Effector memory CD4-positive, alpha-beta T cell (primary cell): ENCODE results near the gene CSTPP1.

ENCODE experiments used
- DNase-seq, 3 donors: peaks; one replicate each; pipeline ENCODE4 v3.0.0-alpha.2; 2020
- H3K27ac ChIP-seq: 2 replicates; pipeline ENCODE4 v1.7.0; 2013; ENCODE audit warnings: mild to moderate bottlenecking, low read length, moderate library complexity; ENCODE audit not compliant: insufficient read depth, poor library complexity, severe bottlenecking
- H3K27me3 ChIP-seq: replicated peaks from 2 replicates; pipeline ENCODE4 v1.7.0; 2013; ENCODE audit warnings: mild to moderate bottlenecking, low read length; ENCODE audit not compliant: insufficient read depth, control insufficient read depth, poor library complexity, severe bottlenecking
- H3K36me3 ChIP-seq: 2 replicates; pipeline ENCODE4 v1.7.0; 2013; ENCODE audit warnings: mild to moderate bottlenecking, low read length, moderate library complexity; ENCODE audit not compliant: control insufficient read depth, insufficient read depth
- H3K4me1 ChIP-seq: 2 replicates; pipeline ENCODE4 v1.7.0; 2013; ENCODE audit warnings: low read length, mild to moderate bottlenecking; ENCODE audit not compliant: control insufficient read depth, insufficient read depth, poor library complexity, severe bottlenecking
- H3K4me3 ChIP-seq: 2 replicates; pipeline ENCODE4 v1.7.0; 2013; ENCODE audit warnings: low read length, low read depth, mild to moderate bottlenecking; ENCODE audit not compliant: insufficient read depth, poor library complexity, severe bottlenecking
- H3K9me3 ChIP-seq: 2 replicates; pipeline ENCODE4 v1.7.0; 2013; ENCODE audit warnings: mild to moderate bottlenecking, low read length, moderate library complexity; ENCODE audit not compliant: control insufficient read depth

The CSTPP1 gene

DNA sequence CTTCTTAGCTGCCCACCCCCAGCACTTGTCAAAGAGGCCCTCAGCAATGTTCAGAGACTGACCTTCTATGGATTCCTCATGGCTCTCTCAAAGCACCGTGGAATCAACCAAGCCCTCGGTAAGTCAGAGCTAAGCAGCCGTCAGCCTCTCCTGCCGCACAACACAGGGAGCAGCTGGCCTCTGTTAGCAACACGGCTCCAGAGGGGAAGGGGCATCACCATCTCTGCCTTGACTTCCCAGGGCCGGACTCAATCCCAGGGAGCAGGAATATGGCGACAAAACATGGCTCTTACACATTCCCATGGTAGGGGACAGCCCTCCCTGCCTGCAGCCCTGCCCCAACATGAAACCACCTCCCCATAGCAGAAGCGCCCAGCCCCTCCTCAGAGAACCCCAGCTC is 221.2 kb downstream of the CSTPP1 start:
- no peak for DNase-seq
- Histone ChIP-seq H3K4me3 (no peak overlapping the region), H3K36me3 (no peaks in the 10 kb centered on the region), H3K4me1 (peaks cover 14% of the 10 kb centered on the region), H3K27me3 (no peaks in the 10 kb centered on the region), H3K9me3 (no peaks in the 10 kb centered on the region), H3K27ac (no peak overlapping the region)

GRCh38 chr11:47158242-47158641 is 221.7 kb downstream of the CSTPP1 start:
- H3K36me3 ChIP-seq, result no peaks in the 10 kb centered on the region
- no peaks in the 10 kb centered on the region for H3K9me3 ChIP-seq
- peaks cover 12% of the 10 kb centered on the region for H3K4me1 ChIP-seq
- H3K27ac ChIP-seq, result no peak overlapping the region
- no peaks in the 10 kb centered on the region for H3K27me3 ChIP-seq
- no peak for DNase-seq
- H3K4me3 ChIP-seq, result no peak overlapping the region

DNA sequence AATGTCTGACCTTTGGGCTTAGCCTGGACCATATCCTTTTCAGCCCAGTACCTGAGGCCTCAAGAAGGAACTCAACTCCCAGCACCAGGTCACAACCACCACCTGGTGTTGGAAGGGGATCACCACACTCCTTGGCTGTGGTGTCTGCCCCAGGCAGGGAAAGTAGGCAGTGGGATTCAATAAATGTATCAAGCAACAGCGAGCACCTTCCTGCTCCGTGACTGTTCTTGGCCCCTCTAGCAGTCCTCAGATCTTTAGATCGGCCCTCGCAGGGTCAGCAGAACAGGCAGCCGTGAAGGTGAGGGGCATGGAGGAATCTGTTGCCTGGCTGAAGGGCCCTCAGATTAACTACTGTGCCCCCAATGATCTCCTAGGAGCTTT is 224.2 kb downstream of the CSTPP1 start:
- no peak overlapping the region for H3K4me3 ChIP-seq
- H3K27ac ChIP-seq, result no peak overlapping the region
- no peaks in the 10 kb centered on the region for H3K9me3 ChIP-seq
- H3K27me3 ChIP-seq, result no peaks in the 10 kb centered on the region
- H3K36me3 ChIP-seq, result peaks cover 23% of the 10 kb centered on the region
- H3K4me1 ChIP-seq, result no peaks in the 10 kb centered on the region
- DNase-seq, result no peak

GRCh38 chr11:47161134-47161854 is 224.7 kb downstream of the CSTPP1 start:
- peaks cover 28% of the 10 kb centered on the region for H3K36me3 ChIP-seq
- DNase-seq, result peak in 1 of 3 donors; percentile 26
- no peak overlapping the region for H3K27ac ChIP-seq
- H3K9me3 ChIP-seq, result no peaks in the 10 kb centered on the region
- H3K27me3 ChIP-seq, result no peaks in the 10 kb centered on the region
- no peaks in the 10 kb centered on the region for H3K4me1 ChIP-seq
- H3K4me3 ChIP-seq, result no peak overlapping the region

GRCh38 chr11:47161890-47162289 is 225.3 kb downstream of the CSTPP1 start:
- no peak for DNase-seq

DNA sequence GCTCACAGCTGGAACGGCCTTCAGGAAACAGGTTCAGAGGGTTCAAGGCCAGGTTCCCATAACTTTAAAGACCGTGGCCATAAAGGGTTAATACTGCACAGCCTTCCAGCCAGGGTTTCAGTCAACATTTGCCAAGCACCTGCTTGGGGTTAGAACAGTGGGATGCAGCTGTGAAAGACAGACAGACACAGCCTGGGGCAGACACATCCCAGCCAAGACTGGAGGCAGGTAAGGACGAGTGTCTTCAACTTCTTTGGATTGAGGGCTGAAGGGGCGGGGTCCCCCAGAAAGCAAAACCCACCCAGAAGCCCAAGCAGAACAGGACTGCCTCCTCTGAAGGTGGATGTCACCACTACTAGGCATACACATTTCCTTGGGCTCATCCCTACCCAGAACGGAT is 225.9 kb downstream of the CSTPP1 start:
- Histone ChIP-seq H3K4me3 (no peak overlapping the region), H3K9me3 (no peaks in the 10 kb centered on the region), H3K36me3 (peaks cover 40% of the 10 kb centered on the region), H3K4me1 (no peaks in the 10 kb centered on the region), H3K27ac (no peak overlapping the region), H3K27me3 (no peaks in the 10 kb centered on the region)
- no peak for DNase-seq

More at GRCh38 chr11:47161890-47162289, 225.3 kb downstream of the CSTPP1 start:
- Histone ChIP-seq H3K4me1 (no peaks in the 10 kb centered on the region), H3K27me3 (no peaks in the 10 kb centered on the region), H3K36me3 (peaks cover 34% of the 10 kb centered on the region), H3K9me3 (no peaks in the 10 kb centered on the region), H3K4me3 (no peak overlapping the region), H3K27ac (no peak overlapping the region)

DNA sequence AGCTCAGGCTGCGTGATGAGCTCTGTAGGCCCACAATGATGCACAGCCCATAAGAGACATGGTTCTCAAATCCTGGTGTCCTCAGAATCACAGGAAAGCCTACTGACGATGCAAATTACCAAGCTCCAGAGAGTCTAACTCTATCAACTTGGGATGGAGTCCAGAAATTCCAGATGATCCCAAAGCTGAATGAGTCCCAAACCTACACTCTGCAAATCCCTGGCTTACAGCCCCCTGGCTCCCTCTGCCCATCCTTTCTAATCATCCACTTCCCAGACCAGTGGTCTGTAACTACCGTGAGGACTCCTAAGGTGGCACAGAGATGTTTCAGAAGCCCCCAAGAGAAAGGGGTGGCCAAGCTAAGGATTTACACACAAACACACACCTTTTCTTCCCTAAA is 226.6 kb downstream of the CSTPP1 start:
- Histone ChIP-seq H3K27me3 (no peaks in the 10 kb centered on the region), H3K36me3 (peaks cover 47% of the 10 kb centered on the region), H3K9me3 (no peaks in the 10 kb centered on the region), H3K27ac (no peak overlapping the region), H3K4me3 (no peak overlapping the region), H3K4me1 (no peaks in the 10 kb centered on the region)
- no peak for DNase-seq

DNA sequence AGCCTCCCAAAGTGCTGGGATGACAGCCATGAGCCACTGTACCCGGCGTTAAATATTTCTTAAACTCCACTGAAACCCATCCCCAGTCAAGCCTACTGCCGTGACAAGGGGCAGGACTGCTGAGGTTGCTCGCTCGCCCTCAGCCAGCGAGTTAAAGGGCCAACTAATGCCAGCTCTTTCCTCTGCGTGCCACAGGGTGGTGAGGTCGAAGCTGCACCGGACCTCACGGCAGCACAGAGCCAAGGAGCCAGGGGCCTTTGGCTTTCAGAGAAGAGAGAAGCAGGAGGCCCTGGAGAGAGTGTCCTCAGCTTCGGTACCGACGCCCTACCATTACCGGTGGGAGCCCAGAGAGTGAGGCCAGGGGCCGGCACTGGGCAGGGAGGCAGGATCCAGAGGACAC is 227.3 kb downstream of the CSTPP1 start:
- Histone ChIP-seq H3K4me3 (no peak overlapping the region), H3K27me3 (no peaks in the 10 kb centered on the region), H3K4me1 (no peaks in the 10 kb centered on the region), H3K36me3 (peaks cover 54% of the 10 kb centered on the region), H3K27ac (no peak overlapping the region), H3K9me3 (no peaks in the 10 kb centered on the region)
- no peak for DNase-seq

GRCh38 chr11:47164321-47164720 is 227.8 kb downstream of the CSTPP1 start:
- H3K4me3 ChIP-seq, result no peak overlapping the region
- no peaks in the 10 kb centered on the region for H3K9me3 ChIP-seq
- H3K27ac ChIP-seq, result no peak overlapping the region
- H3K4me1 ChIP-seq, result no peaks in the 10 kb centered on the region
- peaks cover 58% of the 10 kb centered on the region for H3K36me3 ChIP-seq
- no peak for DNase-seq
- no peaks in the 10 kb centered on the region for H3K27me3 ChIP-seq

GRCh38 chr11:47165253-47165840 is 228.8 kb downstream of the CSTPP1 start:
- H3K4me3 ChIP-seq, result no peak overlapping the region
- peaks cover 65% of the 10 kb centered on the region for H3K36me3 ChIP-seq
- no peaks in the 10 kb centered on the region for H3K9me3 ChIP-seq
- H3K4me1 ChIP-seq, result no peaks in the 10 kb centered on the region
- H3K27ac ChIP-seq, result no peak overlapping the region
- DNase-seq, result no peak
- no peaks in the 10 kb centered on the region for H3K27me3 ChIP-seq
